H1 (cell line): ENCODE results near the gene R3HDM4. TPM values are rescaled to one million over a fixed set of nuclear protein-coding genes. Genes with fewer than 3 reads are reported as not detected.

Source experiments
- BACH1 ChIP-seq: IDR thresholded peaks from 2 replicates; pipeline ENCODE4 v1.6.1; 2012; ENCODE audit warnings: low read length, improper control_type of control experiment
- BCL11A ChIP-seq, 2 experiments: IDR thresholded peaks; one replicate each; pipeline ENCODE4 v1.6.1; 2011; ENCODE audit warnings: low read depth in 2 of 2, low read length in 2 of 2, mild to moderate bottlenecking in 2 of 2
- BRCA1 ChIP-seq: IDR thresholded peaks from 2 replicates; pipeline ENCODE4 v1.6.1; 2012; ENCODE audit warnings: low read depth, low read length, improper control_type of control experiment
- CBX8 ChIP-seq: fragments of 300-800, 300-1000 bp; sonication (generic); IDR thresholded peaks from 2 replicates; pipeline ENCODE4 v1.7.1; 2016; ENCODE audit warnings: low read depth, low read length, borderline replicate concordance
- CEBPB ChIP-seq: IDR thresholded peaks from 2 replicates; pipeline ENCODE4 v1.6.1; 2012; ENCODE audit warnings: low read depth, low read length
- E2F6 ChIP-seq: IDR thresholded peaks from 2 replicates; pipeline ENCODE4 v1.6.1; 2012; ENCODE audit warnings: inconsistent platforms
- EGR1 ChIP-seq: IDR thresholded peaks from 2 replicates; pipeline ENCODE4 v1.6.1; 2011; ENCODE audit warnings: low read depth, low read length, borderline replicate concordance
- JUN ChIP-seq: IDR thresholded peaks from 2 replicates; pipeline ENCODE4 v1.6.1; 2011; ENCODE audit warnings: low read depth, mild to moderate bottlenecking, improper control_type of control experiment, low read length
- KDM1A ChIP-seq: fragments of 200-600, 300-600 bp; sonication (generic); IDR thresholded peaks from 2 replicates; pipeline ENCODE4 v1.7.1; 2016; ENCODE audit warnings: mild to moderate bottlenecking, low read length, borderline replicate concordance
- KDM4A ChIP-seq: IDR thresholded peaks from one replicate; pipeline ENCODE4 v1.7.1; 2012; ENCODE audit warnings: low read depth, mild to moderate bottlenecking, moderate library complexity, low read length, inconsistent platforms; ENCODE audit not compliant: severe bottlenecking
- KDM5A ChIP-seq: fragments of 200-600 bp; IDR thresholded peaks from 2 replicates; pipeline ENCODE4 v1.7.1; 2012; ENCODE audit warnings: mild to moderate bottlenecking, low read length, inconsistent platforms, mixed read lengths
- POLR2A ChIP-seq, 2 experiments: IDR thresholded peaks; 1 replicate in 1 of 2; 2 replicates in 1 of 2; pipeline ENCODE4 v1.6.1; 2011; ENCODE audit warnings: low read depth in 2 of 2, low read length in 2 of 2, mild to moderate bottlenecking in 2 of 2; ENCODE audit errors: control extremely low read depth in 1 of 2
- POLR2AphosphoS5 ChIP-seq: IDR thresholded peaks from 2 replicates; pipeline ENCODE4 v1.6.1; 2011; ENCODE audit warnings: low read depth, low read length
- POU5F1 ChIP-seq: IDR thresholded peaks from 2 replicates; pipeline ENCODE4 v1.6.1; 2011; ENCODE audit warnings: low read depth, mild to moderate bottlenecking, low read length, moderate library complexity
- RFX5 ChIP-seq: IDR thresholded peaks from 2 replicates; pipeline ENCODE4 v1.6.1; 2011; ENCODE audit warnings: low read depth, low read length, improper control_type of control experiment, borderline replicate concordance
- RXRA ChIP-seq: IDR thresholded peaks from 2 replicates; pipeline ENCODE4 v1.6.1; 2011; ENCODE audit warnings: low read depth, mild to moderate bottlenecking, low read length, moderate library complexity; ENCODE audit not compliant: insufficient read depth
- SAP30 ChIP-seq: fragments of 300-600 bp; sonication (generic); IDR thresholded peaks from 2 replicates; pipeline ENCODE4 v1.7.1; 2012; ENCODE audit warnings: low read length, moderate library complexity, mild to moderate bottlenecking, inconsistent platforms; ENCODE audit not compliant: insufficient read depth, insufficient replicate concordance
- SIN3A ChIP-seq, 2 experiments: IDR thresholded peaks in 1 of 2; conservative IDR thresholded peaks in 1 of 2; 2 replicates each; pipeline ENCODE4 v1.6.1; 2011 to 2012; ENCODE audit warnings: low read length in 2 of 2, improper control_type of control experiment in 1 of 2, low read depth in 1 of 2, mild to moderate bottlenecking in 1 of 2
- SP2 ChIP-seq: IDR thresholded peaks from 2 replicates; pipeline ENCODE4 v1.6.1; 2012; ENCODE audit warnings: mild to moderate bottlenecking, low read length, inconsistent platforms
- SRF ChIP-seq: IDR thresholded peaks from 2 replicates; pipeline ENCODE4 v1.6.1; 2011; ENCODE audit warnings: mild to moderate bottlenecking, low read depth, low read length, moderate library complexity
- SUZ12 ChIP-seq: fragments of 200-600 bp; sonication (generic); IDR thresholded peaks from 2 replicates; pipeline ENCODE4 v1.6.1; 2012; ENCODE audit warnings: mild to moderate bottlenecking, inconsistent platforms, low read length, moderate library complexity, mixed read lengths
- TAF1 ChIP-seq: IDR thresholded peaks from 2 replicates; pipeline ENCODE4 v1.6.1; 2011; ENCODE audit warnings: mild to moderate bottlenecking, low read depth, low read length
- TAF7 ChIP-seq: optimal IDR thresholded peaks from 2 replicates; pipeline ENCODE3; 2011; ENCODE audit warnings: low read depth, mild to moderate bottlenecking, inconsistent platforms, low read length, moderate library complexity, borderline replicate concordance
- TCF12 ChIP-seq: IDR thresholded peaks from 2 replicates; pipeline ENCODE4 v1.6.1; 2011; ENCODE audit warnings: low read depth, mild to moderate bottlenecking, low read length
- ZNF274 ChIP-seq: IDR thresholded peaks from 2 replicates; pipeline ENCODE4 v1.7.0; 2012; ENCODE audit warnings: low read length, borderline replicate concordance; ENCODE audit errors: extremely low read depth
- polyA plus RNA-seq, 7 experiments: library from polyadenylated mRNA; depleted of rRNA in 3 of 7; stranded (reverse) in 5 of 7; unstranded in 2 of 7; fragments of >200 nt in 5 of 7; fragments of 200-250 nt in 2 of 7; gene quantifications; 1 replicate in 5 of 7; 2 replicates in 1 of 7; 4 replicates in 1 of 7; pipeline versions ENCODE4 v1.2.1 to v1.2.3, GENCODE V29; 2011 to 2013; ENCODE audit warnings: missing spikeins in 2 of 7, mixed read lengths in 2 of 7
- total RNA-seq: library from RNA; stranded (reverse); fragmentation: NEBNext Ultra II Directional; extraction: Animal tissue kit (Norgen Biotek cat#: 25700); gene quantifications from 2 replicates; pipeline ENCODE4 v1.2.1, GENCODE V29; 2021

The R3HDM4 gene
- total and polyA plus RNA-seq, 2 of the 8 experiments (the other 6 are each of a cell fraction or from before 2014, with no cell fraction given), result 76.8 to 102 TPM

- TF ChIP-seq CEBPB (no peak), KDM4A (peak; percentile 92), POU5F1 (no peak), ZNF274 (no peak), TAF7 (no peak), POLR2AphosphoS5 (no peak), SIN3A (conservative IDR thresholded peaks at IDR 0.05 in 1 of 2, IDR thresholded peaks at IDR 0.05 in 1 of 2; ENCODE audit: low read depth in 1 of 2, low read length in 2 of 2) (0 out of 4 replicates have a peak, but pooled peaks of 1 of the 2 experiments have one; percentile 53), JUN (no peak), SP2 (no peak), RFX5 (no peak), TAF1 (no peak), RXRA (no peak), SAP30 (no peak), CBX8 (no peak), SRF (no peak), BCL11A (IDR thresholded peaks at IDR 0.05; ENCODE audit: low read depth in 2 of 2, low read length in 2 of 2) (no peak), EGR1 (no peak), TCF12 (peak; percentile 81), KDM5A (no peak), BRCA1 (no peak), BACH1 (no peak; the same call in 1 of the 2 replicates), KDM1A (peak; percentile 19; the same call in 1 of the 2 replicates), POLR2A (IDR thresholded peaks at IDR 0.05; ENCODE audit: control extremely low read depth in 1 of 2, low read depth in 2 of 2, low read length in 2 of 2) (no peak), E2F6 (peak; percentile 67), SUZ12 (peak; percentile 45; the same call in 1 of the 2 replicates)
These were observed 4.5 kb upstream of the R3HDM4 start, which contains the start of gene KISS1R (continued) for GRCh38 chr19:917323-918151.
